ENCODE measurements around the gene TUT4.

DNA sequence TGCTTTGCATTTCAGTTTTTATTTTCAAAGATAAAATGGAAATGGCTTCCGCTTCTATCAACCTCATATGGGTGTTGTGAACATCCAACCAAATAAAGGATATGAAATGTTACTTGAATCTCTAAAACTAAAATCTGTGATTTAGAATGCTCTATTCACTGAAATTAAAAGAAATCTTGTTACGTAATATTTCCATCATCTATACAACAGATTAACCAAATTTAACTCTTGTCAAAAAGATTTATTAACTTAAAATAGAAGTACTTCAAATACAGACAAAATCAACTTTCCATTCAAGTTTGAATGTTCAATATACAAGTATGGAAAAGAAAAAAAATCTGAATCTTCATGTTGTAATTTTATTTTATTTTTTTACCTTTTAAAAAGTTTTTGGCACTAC is 129.8 kb downstream of the TUT4 start:
- TF ChIP-seq EZH2phosphoT487 (IDR thresholded peaks at IDR 0.05; ENCODE audit: insufficient read depth, low read depth) (no peak), EZH2 (IDR thresholded peaks at IDR 0.05; ENCODE audit: insufficient read depth, poor library complexity, severe bottlenecking) (no peak)
